GM10847 (cell line): Measurements from ENCODE around the gene TMEM215.

Experiments used
- POLR2A ChIP-seq: IDR thresholded peaks from 2 replicates; pipeline ENCODE4 v1.6.1; 2011; ENCODE audit not compliant: insufficient read length; ENCODE audit errors: extremely low read depth

TMEM215 gene

DNA sequence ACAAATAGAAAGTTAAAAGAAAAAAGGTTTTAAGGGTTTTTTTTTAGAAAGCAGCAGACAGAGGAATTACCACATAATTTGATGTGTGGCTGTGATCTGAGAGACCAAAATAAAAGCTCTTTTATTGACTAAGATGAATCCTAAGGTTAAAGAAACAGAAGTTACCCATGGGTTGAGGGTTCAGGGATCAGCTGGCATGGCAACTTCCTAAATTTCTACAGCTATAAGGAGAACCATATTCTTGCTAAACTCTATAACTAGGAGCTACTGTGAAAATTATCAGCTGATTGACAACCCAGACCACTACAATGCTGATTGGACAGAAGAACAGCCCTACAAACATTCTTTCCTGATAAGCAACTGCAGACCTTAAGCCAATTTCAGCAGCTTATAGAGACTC, 40.2 kb downstream of the TMEM215 start:
- no peak for TF ChIP-seq POLR2A

GRCh38 chr9:32825203-32825602, 41.9 kb downstream of the TMEM215 start:
- TF ChIP-seq POLR2A = no peak

DNA sequence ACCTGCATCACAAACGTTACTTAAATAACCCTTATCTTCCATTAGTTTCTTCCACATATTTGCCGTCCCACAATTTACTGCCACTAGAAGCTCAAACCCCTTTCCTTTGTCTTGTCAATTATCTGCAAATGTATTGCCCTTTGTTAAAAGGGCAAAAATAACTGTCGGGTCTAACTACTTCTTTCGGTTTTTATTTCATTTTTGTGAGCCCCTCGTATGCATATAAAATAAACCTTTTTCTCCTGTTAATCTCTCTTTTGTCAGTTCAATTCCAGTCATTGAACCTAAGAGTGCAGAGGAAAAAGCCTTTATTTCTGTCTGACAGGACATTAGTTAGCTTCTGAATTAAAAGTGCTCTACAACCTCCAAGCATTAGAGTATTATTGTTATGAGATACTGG, 45.5 kb downstream of the TMEM215 start:
- no peak for TF ChIP-seq POLR2A

- no peak for TF ChIP-seq POLR2A
These were observed 49.0 kb downstream of the TMEM215 start for GRCh38 chr9:32832346-32832745.
